ENCODE data around the gene NLRC3.

NLRC3 gene

GRCh38 chr16:3598236-3598635, 21.0 kb upstream of the NLRC3 start:
- DNase-seq (ENCODE audit: low spot score), result no peak

DNA sequence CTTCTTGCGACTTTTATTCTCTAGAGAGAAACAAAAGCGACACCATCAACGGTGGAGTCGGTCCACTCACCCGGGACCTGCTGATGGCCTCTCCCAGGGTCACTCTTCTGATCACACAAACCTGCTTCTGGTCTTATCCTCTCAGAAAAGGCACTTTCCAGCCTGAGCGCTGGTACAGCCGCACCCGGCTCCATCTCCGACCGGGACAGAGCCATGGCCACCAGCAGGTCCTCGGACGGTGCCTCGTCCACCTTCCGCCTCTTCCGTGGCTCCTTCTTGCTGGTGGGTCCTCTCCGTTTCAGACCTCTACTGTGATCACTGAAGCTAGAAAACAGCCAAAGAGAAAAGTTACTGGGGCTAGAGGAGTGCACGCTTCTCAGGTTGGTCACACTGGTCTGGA, 20.5 kb upstream of the NLRC3 start:
- no peak for DNase-seq (ENCODE audit: low spot score)

GRCh38 chr16:3597226-3597625, 20.0 kb upstream of the NLRC3 start:
- DNase-seq (ENCODE audit: low spot score), result no peak

DNA sequence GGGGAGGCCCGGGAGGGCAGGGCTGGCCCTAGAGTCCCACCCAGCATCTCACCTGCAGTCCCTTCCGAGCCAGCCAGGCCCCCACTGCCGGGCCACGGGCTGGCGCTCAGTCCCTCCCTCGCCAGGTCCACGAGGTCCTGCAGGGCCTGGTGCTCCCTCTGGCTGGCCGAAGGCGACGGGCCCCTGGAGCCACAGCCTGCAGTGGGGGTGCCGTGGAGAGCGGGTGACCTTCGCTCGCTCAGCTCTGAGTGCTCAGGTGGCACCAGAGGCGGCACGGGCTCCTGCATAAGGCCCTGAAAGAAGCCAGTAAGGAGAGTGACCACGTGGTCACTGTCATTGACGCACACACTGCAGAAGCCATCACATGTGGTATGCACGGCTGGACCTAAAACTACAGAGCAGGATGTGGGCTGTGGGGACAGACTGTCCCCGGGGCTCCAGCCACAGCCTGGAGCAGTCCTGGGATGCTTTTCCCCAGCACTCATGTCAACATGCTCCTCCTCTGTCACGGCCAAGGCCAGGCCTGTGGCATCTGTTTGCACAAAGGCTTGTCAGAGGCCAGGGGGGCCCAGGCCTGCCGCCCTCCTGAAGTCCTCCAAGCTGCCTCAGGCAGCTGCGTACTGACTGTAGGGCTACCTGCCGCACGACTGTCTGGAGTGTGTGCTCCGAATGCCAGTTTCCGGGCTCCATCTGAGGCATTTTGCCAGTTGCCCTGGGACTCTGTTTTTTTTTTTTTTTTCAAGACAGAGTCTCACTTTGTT, 19.1 kb upstream of the NLRC3 start:
- DNase-seq (ENCODE audit: low spot score), result no peak

- DNase-seq (ENCODE audit: low spot score), result no peak
Measured at GRCh38 chr16:3595521-3596021, 18.4 kb upstream of the NLRC3 start.

GRCh38 chr16:3595110-3595486, 17.9 kb upstream of the NLRC3 start:
- no peak for DNase-seq (ENCODE audit: low spot score)

DNA sequence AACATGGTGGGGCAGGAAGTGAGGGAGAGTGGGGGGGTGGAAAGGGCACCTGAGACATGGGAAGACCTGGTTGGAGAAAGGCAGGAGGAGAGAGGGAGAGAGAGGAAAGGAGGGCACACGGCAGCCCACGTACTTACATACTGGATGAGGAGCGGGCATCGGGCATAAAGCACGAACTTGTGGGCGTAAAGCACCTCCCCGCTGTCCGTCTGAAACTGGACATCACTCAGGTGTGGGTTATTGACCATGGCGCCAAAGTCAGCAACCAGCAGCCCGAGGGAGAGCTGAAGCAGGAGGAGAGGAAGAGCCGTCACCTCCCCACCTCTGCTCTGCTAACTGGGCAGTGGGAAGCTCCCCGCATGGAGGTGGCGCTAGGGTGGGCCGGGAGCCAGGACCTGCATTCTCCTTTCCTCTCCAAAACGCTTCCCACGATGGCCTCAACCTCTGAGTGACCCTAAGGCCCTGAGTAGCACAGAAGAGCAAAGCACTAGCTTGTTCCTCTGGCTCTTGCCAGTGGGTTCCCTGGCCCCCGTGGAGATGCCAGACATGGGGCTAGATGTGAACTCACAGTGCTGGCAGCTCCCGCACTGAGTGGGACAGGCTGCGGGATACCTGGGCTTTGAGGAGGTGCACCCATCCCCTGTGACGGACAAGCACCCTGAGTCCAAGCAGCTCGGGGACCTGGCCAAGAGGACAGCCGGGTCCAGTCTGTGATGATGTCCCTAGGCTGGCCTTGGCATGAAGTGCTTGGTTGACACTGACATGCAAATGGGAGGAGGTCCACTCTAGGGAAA, 17.3 kb upstream of the NLRC3 start:
- DNase-seq (ENCODE audit: low spot score), result no peak

- DNase-seq (ENCODE audit: low spot score), result no peak
Measured at GRCh38 chr16:3592559-3592958, 15.4 kb upstream of the NLRC3 start.

- DNase-seq (ENCODE audit: low spot score), result no peak
Measured at GRCh38 chr16:3591991-3592390, 14.8 kb upstream of the NLRC3 start.

- no peak for DNase-seq (ENCODE audit: low spot score)
Measured at GRCh38 chr16:3591436-3591803, 14.2 kb upstream of the NLRC3 start.

DNA sequence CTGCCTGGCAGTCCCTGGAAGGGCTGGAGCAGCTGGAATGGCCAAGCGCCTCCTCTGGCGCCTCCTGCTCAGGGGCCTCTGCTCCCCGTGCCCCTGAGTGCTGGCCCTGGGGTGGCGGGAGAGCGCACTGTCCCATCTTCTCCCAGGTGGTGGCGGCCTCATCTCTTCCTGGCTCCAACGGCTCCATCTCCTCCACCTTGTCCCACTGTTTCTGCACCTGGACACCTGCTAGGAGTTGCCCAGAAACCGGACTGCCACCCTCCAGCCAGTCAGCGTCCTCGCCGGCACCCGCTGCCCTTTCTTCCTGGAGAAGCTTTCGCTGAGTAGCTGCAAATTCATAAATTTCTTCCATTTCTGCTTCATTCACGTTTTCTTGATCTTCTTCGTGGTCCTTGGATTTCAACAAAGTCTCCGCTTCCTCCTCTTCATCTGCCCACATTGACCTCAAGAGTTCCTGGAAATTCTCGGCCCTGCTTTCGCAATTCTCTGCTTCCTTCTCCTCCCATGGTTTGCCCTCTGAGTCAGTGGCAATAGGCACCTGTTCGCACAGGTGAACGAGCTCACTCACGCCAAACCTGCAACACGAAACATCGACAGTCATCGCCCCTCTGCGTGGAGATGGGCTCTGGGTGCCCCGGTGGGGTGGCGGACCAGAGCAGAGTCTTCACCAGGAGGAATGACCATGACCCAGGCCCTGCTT, 13.7 kb upstream of the NLRC3 start:
- DNase-seq (ENCODE audit: low spot score), result no peak

GRCh38 chr16:3589991-3590701, 12.9 kb upstream of the NLRC3 start:
- no peak for DNase-seq (ENCODE audit: low spot score)

DNA sequence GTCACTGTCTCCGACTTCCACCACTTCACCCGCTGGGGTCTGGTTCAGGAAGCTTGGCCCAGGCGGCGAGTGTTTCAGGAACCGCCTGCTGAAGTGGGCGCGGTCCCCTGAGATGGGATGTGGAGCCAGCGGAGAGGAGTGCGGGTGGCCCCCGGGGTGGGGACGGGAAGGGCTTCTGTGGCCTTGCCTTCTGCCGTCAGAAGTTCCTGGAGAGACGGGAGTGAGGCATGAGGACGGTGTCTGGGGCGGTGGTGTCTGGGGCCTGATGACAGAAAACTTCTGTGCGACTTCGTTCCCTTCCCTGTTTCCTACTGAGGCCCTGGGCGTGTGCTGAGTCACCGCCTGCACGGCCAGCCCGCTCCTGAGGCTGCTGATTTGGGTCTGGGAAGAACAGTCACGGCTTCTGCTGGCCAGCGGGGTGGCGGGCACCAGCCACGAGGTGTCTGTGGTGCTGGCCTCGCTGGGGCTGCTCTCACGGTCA, 12.3 kb upstream of the NLRC3 start:
- DNase-seq (ENCODE audit: low spot score), result no peak

GRCh38 chr16:3589001-3589400, 11.8 kb upstream of the NLRC3 start:
- DNase-seq (ENCODE audit: low spot score), result no peak

- DNase-seq (ENCODE audit: low spot score), result no peak
Measured at GRCh38 chr16:3587547-3588110, 10.4 kb upstream of the NLRC3 start.

- DNase-seq (ENCODE audit: low spot score), result no peak
Measured at GRCh38 chr16:3584412-3584811, 7.2 kb upstream of the NLRC3 start.

- no peak for DNase-seq (ENCODE audit: low spot score)
Measured at GRCh38 chr16:3583303-3584038, 6.3 kb upstream of the NLRC3 start.

DNA sequence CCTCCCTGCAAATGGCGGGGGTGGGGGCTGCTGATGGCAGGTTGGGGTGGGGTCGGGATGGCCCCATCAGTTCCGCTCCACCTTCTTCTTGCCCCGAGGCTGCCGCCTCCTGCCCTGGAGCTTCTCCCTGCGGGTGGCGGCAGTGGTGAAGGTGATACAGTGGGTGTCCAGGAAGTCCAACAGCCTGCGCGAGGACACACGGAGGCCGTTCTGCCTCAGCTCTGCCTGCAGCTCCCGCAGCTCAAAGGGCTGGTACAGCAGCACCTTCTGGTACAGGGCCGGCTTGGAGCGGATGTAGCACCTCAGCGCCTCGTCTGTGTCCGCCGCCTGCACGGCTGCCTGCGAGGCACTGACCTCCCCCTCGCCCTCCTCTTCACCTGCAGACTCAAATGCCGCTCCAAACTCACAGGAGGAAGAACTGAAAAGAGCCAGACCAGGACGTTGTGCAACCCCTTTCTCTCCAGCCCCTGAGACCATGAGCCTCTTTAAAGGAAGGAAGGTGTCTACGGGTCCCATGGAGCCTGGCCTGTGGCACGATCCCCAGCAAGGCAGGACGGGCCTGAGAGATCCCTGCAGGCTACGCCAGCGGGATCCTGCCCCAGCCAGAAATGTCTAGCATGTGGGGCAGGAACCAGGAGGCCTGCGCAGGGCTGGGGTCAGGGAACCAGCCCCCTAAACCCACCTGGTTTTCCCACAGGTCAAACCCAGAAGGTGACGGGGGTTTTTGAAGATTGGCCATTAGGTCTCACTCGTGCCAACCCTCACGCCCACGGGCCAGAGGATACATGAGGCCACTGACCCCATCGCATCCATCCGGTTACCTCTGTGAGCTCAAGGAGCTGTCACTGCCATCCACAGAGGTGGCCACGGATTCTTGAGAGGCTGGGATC, 5.3 kb upstream of the NLRC3 start:
- no peak for DNase-seq (ENCODE audit: low spot score)

GRCh38 chr16:3581392-3581791, 4.2 kb upstream of the NLRC3 start:
- no peak for DNase-seq (ENCODE audit: low spot score)

DNA sequence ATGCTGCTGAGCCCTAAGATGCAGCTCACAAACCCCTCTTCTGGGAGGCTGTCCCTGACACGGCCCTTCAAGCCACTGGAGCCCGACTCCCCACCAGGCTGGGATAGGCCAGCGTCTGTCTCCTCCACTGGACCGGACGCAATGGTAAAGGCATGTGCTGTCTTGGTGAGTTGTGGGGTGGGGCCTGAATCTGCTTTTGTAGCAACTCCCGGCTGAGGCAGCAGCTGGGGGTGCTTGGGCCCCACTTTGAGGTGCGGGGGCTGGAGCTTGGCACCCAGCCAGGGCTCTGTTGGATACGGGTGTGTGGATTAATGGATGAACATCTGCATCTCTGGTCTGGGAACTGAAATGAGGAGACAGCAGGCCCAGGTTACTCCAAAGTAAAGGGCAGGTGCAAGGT, 3.5 kb upstream of the NLRC3 start:
- DNase-seq (ENCODE audit: low spot score), result no peak

Measured in RKO (cell line).